ENCODE data around the gene HOXA4. TPM values are rescaled to one million over a fixed set of nuclear protein-coding genes. Genes with fewer than 3 reads are reported as not detected.

HOXA4 gene
- total RNA-seq, 1 donor from 2014 or later: 6.8 TPM

- no peak for DNase-seq (ENCODE audit: extremely low read depth, low read depth, low spot score)
These were observed 18.4 kb upstream of the HOXA4 start for GRCh38 chr7:27148756-27149641.

GRCh38 chr7:27148031-27148755 lies 17.6 kb upstream of the HOXA4 start:
- DNase-seq (ENCODE audit: extremely low read depth, low read depth, low spot score): no peak

GRCh38 chr7:27147199-27148030 lies 16.9 kb upstream of the HOXA4 start, which contains the start of gene HOXA6:
Gene HOXA6, minus strand, starts transcription at chr7:27147774. Its CDS starts 25 bp downstream, at chr7:27147749.
- no peak for DNase-seq (ENCODE audit: extremely low read depth, low read depth, low spot score)

DNA sequence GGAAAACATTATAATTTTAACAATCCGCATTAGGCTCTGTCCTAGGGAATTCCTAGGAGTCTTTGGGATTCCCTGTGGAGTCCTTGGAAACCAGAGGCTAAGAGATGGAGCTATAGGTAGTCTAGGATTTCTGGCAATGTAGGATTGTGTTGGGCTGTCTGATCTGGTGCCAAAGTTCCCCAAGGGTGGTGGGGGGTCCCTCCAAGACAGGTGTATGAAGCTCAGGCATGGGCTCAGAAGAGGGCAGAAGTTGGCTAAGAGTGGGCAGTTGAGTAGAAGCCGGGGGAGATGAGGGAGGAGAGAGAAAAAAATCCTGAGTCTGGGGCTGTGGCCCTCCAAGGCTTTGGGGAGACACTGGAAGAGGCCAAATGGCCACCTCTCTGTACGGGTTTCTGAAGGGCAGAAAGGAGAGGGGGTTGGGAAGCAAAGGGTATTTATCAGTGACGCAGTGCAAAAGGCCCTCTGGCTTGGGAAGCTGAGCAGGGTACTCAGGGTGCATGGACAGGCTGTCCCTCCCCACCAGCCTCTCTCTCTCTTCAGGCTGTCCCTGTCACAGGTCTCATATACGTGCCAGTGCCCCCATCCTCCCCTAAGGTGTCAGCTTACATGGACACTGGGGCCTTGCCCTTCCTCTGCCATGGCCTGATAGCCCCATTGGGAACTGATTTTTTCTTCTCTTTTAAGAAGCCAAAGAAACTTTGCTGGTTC lies 16.1 kb upstream of the HOXA4 start:
- no peak for DNase-seq (ENCODE audit: extremely low read depth, low read depth, low spot score)

DNA sequence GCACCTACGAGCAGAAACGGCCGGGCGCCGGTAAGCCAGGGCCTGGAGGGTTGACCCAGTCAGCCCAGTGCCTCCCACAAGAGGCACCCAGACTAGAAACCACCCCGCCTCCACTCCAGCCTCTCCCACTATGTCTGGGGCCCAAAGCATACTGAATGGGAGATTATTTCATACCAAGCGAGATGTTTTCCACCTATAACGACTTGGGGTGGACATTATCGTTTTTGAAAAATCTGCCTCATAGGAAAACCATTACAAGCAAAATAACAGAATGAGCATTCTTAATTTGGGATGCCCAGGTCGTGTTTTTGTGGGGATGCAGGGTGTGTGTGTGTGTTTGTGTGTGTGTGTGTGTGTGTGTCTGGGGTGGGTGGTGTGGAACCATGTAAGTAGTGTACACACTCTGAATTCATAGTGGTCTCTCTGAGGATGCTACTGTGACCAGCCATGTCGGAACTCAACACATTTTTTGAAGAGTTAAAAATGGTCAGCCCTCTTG lies 15.4 kb upstream of the HOXA4 start:
- DNase-seq (ENCODE audit: extremely low read depth, low read depth, low spot score): no peak

GRCh38 chr7:27145165-27145913 lies 14.8 kb upstream of the HOXA4 start:
- DNase-seq (ENCODE audit: extremely low read depth, low read depth, low spot score): no peak

- no peak for DNase-seq (ENCODE audit: extremely low read depth, low read depth, low spot score)
These were observed 14.2 kb upstream of the HOXA4 start for GRCh38 chr7:27144781-27145164.

GRCh38 chr7:27143950-27144780 lies 13.6 kb upstream of the HOXA4 start:
- no peak for DNase-seq (ENCODE audit: extremely low read depth, low read depth, low spot score)

- peak; percentile 87 for DNase-seq (ENCODE audit: extremely low read depth, low read depth, low spot score)
These were observed 12.7 kb upstream of the HOXA4 start, which contains the start of gene HOXA5 for GRCh38 chr7:27143023-27143949. Gene HOXA5, minus strand, starts transcription at chr7:27143681. Its CDS starts 74 bp downstream, at chr7:27143607.

- no peak for DNase-seq (ENCODE audit: extremely low read depth, low read depth, low spot score)
These were observed 12.0 kb upstream of the HOXA4 start for GRCh38 chr7:27142580-27143022.

- no peak for DNase-seq (ENCODE audit: extremely low read depth, low read depth, low spot score)
These were observed 11.5 kb upstream of the HOXA4 start for GRCh38 chr7:27141923-27142579.

DNA sequence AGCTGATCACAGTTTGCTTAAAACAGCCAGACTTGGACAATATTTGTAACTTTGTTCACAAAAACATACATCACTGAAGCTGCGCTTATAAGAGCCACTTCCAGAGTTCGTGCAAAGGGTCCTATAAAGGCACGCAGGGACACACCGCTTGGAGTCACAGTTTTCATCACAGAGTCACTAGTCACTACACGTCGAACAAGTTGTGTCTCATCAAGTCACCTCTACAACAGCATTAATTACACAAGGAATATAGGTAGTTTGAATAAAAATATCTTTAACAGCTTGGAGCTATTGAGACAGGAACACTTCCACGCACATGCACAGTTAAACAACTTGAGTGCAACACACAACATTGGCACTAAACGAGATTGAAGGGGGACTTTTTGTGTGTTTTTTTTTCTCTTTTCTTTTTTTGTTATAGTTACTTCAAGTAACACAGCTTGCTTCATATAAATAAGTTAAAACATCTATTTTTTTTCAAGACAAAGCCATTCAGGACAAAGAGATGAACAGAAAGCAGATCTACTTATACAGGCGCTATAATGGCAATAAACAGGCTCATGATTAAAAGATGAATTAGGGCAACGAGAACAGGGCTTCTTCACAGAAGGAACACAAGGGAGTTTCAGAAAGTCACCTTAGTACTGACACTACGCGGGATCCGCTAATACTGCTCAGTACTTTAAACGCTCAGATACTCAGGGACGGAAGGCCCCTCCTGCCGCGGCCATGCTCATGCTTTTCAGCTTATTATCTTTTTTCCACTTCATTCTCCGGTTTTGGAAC lies 10.8 kb upstream of the HOXA4 start:
- no peak for DNase-seq (ENCODE audit: extremely low read depth, low read depth, low spot score)

GRCh38 chr7:27140126-27140857 lies 9.7 kb upstream of the HOXA4 start:
- no peak for DNase-seq (ENCODE audit: extremely low read depth, low read depth, low spot score)

- DNase-seq (ENCODE audit: extremely low read depth, low read depth, low spot score): no peak
These were observed 9.0 kb upstream of the HOXA4 start for GRCh38 chr7:27139334-27140125.

GRCh38 chr7:27138985-27139333 lies 8.4 kb upstream of the HOXA4 start:
- DNase-seq (ENCODE audit: extremely low read depth, low read depth, low spot score): no peak

Data from glomerular endothelial cell (primary cell).